SK-N-SH treated with all-trans-retinoic acid at 6 μM for 48 hours (cell line): ENCODE results near the gene IL36G.

Source experiments
- ATAC-seq: fragments of 200-7000 bp; cut with Tn5 transposase; 3 replicates; pipeline ENCODE4 v1.9.1; 2020; ENCODE audit warnings: mild to moderate bottlenecking, moderate library complexity
- ARNTL ChIP-seq: fragments of 450-650 bp; formaldehyde crosslinking; IDR thresholded peaks from 2 replicates; pipeline ENCODE4 v1.5.0; 2020; ENCODE audit warnings: low read depth, mild to moderate bottlenecking, moderate library complexity, borderline replicate concordance
- BACH2 ChIP-seq: fragments of 250-450 bp; sonication (Bioruptor Pico); IDR thresholded peaks from 2 replicates; pipeline ENCODE4 v1.9.0; 2021; ENCODE audit warnings: mild to moderate bottlenecking, borderline replicate concordance
- CREB5 ChIP-seq: fragments of 250-450 bp; sonication (Bioruptor Pico); IDR thresholded peaks from 2 replicates; pipeline ENCODE4 v1.5.1; 2020; ENCODE audit warnings: low read depth, mild to moderate bottlenecking, moderate library complexity
- CSRNP3 ChIP-seq: fragments of 250-450 bp; sonication (Bioruptor Pico); IDR thresholded peaks from 2 replicates; pipeline ENCODE4 v1.5.1; 2021; ENCODE audit warnings: mild to moderate bottlenecking, moderate library complexity
- ESRRG ChIP-seq: fragments of 250-450 bp; sonication (Bioruptor Pico); IDR thresholded peaks from 2 replicates; pipeline ENCODE4 v1.6.1; 2021; ENCODE audit warnings: mild to moderate bottlenecking
- GLIS3 ChIP-seq: fragments of 250-450 bp; sonication (Bioruptor Pico); IDR thresholded peaks from 2 replicates; pipeline ENCODE4 v1.5.0; 2020; ENCODE audit warnings: mild to moderate bottlenecking, moderate library complexity
- ISL1 ChIP-seq: fragments of 250-450 bp; sonication (Bioruptor Pico); IDR thresholded peaks from 2 replicates; pipeline ENCODE4 v2.1.2; 2022; ENCODE audit warnings: mild to moderate bottlenecking, moderate library complexity
- OSR1 ChIP-seq: fragments of 250-450 bp; sonication (Bioruptor Pico); IDR thresholded peaks from 2 replicates; pipeline ENCODE4 v1.8.0; 2022; ENCODE audit warnings: moderate library complexity, mild to moderate bottlenecking, inconsistent platforms
- PPARA ChIP-seq: fragments of 250-450 bp; sonication (Bioruptor Pico); IDR thresholded peaks from 2 replicates; pipeline ENCODE4 v1.5.0; 2020; ENCODE audit warnings: mild to moderate bottlenecking, borderline replicate concordance
- RARB ChIP-seq: fragments of 250-450 bp; sonication (Bioruptor Pico); IDR thresholded peaks from 2 replicates; pipeline ENCODE4 v1.8.0; 2021; ENCODE audit warnings: mild to moderate bottlenecking, moderate library complexity
- SNAI2 ChIP-seq: fragments of 250-450 bp; sonication (Bioruptor Pico); IDR thresholded peaks from 2 replicates; pipeline ENCODE4 v1.5.0; 2020; ENCODE audit warnings: mild to moderate bottlenecking, moderate library complexity
- ZC3H10 ChIP-seq: fragments of 250-450 bp; sonication (Bioruptor Pico); IDR thresholded peaks from 2 replicates; pipeline ENCODE4 v1.5.1; 2021; ENCODE audit warnings: mild to moderate bottlenecking, moderate library complexity
- ZFP3 ChIP-seq: fragments of 250-450 bp; sonication (Bioruptor Pico); IDR thresholded peaks from 2 replicates; pipeline ENCODE4 v1.5.0; 2020; ENCODE audit warnings: mild to moderate bottlenecking, moderate library complexity
- ZFP30 ChIP-seq: fragments of 450-650 bp; formaldehyde crosslinking; IDR thresholded peaks from 2 replicates; pipeline ENCODE4 v1.5.0; 2022; ENCODE audit warnings: mild to moderate bottlenecking, moderate library complexity
- ZNF70 ChIP-seq: fragments of 450-650 bp; formaldehyde crosslinking; IDR thresholded peaks from 2 replicates; pipeline ENCODE4 v1.5.0; 2020; ENCODE audit warnings: mild to moderate bottlenecking, moderate library complexity
- TF ChIP-seq, protein P1 (sequence below): fragments of 250-450 bp; sonication (Bioruptor Pico); IDR thresholded peaks from 2 replicates; pipeline ENCODE4 v1.8.0; 2021; ENCODE audit warnings: low read depth, mild to moderate bottlenecking, moderate library complexity, borderline replicate concordance
- TF ChIP-seq, protein P2 (sequence below): fragments of 250-450 bp; sonication (Bioruptor Pico); IDR thresholded peaks from 2 replicates; pipeline ENCODE4 v1.8.0; 2020; ENCODE audit warnings: mild to moderate bottlenecking, moderate library complexity, borderline replicate concordance
- TF ChIP-seq, protein P3 (sequence below): fragments of 250-450 bp; sonication (Bioruptor Pico); IDR thresholded peaks from 2 replicates; pipeline ENCODE4 v1.5.0; 2020; ENCODE audit warnings: mild to moderate bottlenecking, moderate library complexity

The IL36G gene

DNA sequence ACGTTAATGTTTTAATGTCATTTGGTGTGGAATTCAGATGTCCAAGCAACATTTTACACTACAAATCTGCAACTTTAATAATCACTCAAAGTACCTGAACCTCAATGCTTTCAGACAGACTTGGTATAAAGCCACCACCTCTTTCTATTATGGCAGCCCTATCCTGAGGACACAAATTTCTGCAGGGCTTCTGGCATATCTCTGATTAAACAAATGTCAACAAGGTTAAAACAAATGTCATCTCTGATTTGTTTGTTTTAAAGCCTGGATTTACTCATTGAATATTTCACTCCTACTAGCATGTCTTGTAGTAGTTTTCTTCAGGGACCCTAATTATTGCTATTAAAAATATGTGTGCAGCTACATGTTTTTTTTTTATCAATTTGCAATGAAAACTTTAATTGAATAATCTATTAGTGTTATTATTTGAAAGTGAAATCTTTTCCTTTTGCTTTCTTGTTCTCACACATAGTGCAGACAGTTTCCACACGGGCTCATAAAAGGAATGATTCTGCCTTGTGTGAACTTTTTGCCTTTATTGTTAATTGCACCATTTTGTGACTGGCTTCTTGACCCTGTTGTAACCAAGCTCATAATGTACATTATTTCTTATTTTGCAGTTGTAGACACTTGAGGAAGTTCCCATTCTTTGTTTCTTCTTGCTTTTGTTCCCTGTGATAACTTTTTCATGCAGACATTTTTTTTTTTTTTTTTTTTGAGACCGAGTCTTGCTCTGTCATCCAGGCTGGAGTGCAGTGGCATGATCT lies 36.8 kb upstream of the IL36G start:
- no peak for ATAC-seq
- TF ChIP-seq CSRNP3 (CRISPR knock-in tag) (no peak), ISL1 (no peak), ZNF70 (CRISPR knock-in tag) (no peak), ESRRG (CRISPR knock-in tag) (no peak), GLIS3 (CRISPR knock-in tag) (no peak), ZFP30 (no peak), CREB5 (CRISPR knock-in tag) (no peak), OSR1 (CRISPR knock-in tag) (no peak)
- TF ChIP-seq, protein P1, sequence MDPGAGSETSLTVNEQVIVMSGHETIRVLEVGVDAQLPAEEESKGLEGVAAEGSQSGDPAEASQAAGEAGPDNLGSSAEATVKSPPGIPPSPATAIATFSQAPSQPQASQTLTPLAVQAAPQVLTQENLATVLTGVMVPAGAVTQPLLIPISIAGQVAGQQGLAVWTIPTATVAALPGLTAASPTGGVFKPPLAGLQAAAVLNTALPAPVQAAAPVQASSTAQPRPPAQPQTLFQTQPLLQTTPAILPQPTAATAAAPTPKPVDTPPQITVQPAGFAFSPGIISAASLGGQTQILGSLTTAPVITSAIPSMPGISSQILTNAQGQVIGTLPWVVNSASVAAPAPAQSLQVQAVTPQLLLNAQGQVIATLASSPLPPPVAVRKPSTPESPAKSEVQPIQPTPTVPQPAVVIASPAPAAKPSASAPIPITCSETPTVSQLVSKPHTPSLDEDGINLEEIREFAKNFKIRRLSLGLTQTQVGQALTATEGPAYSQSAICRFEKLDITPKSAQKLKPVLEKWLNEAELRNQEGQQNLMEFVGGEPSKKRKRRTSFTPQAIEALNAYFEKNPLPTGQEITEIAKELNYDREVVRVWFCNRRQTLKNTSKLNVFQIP (CRISPR knock-in tag), result no peak

DNA sequence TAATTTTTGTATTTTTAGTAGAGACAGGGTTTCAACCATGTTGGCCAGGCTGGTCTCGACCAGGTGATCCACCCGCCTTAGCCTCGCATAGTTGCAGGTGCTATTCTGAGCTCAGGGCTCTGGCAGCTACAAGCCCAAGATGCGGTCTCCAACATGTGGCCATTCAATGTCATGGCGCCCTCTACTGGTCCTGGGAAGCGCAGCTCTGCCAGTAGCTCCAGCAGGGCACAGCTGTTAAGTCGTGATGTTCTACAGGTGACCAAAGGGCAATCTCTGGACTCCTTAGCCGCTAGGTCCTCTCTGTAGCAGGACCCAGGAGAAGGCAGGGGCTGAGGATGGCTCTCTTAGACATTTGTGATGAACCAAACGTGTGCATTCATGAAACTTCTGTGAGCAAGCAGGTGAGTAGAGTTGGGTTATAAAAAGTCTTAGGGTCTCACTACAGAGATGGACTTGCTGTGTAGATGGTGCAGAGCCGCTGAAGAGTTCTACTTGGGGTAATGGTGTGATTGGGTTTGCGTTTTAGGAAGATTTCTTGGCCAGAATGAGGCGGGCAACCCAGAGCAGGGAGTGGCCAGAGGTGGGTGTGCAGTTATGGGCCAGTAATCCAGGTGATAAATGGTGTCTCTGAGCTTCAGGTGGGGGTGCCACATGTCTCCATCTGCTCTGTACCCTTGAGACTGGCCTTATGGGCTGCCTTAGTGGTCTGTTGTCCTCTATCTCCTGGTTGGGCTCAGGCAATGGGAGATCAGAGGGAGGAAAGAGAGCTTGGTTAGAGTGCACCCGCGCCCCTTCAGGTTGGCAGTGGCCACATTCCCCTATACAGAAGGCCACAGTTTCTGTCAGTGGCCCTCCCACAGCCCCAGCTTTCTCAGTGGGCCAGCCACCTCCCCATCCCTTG lies 35.8 kb upstream of the IL36G start:
- ATAC-seq, result peak; percentile 99
- no peak for TF ChIP-seq SNAI2
- no peak for TF ChIP-seq CREB5 (CRISPR knock-in tag)
- no peak for TF ChIP-seq PPARA (CRISPR knock-in tag)
- no peak for TF ChIP-seq ZC3H10 (CRISPR knock-in tag)
- TF ChIP-seq ARNTL (CRISPR knock-in tag), result no peak
- TF ChIP-seq, protein P2, sequence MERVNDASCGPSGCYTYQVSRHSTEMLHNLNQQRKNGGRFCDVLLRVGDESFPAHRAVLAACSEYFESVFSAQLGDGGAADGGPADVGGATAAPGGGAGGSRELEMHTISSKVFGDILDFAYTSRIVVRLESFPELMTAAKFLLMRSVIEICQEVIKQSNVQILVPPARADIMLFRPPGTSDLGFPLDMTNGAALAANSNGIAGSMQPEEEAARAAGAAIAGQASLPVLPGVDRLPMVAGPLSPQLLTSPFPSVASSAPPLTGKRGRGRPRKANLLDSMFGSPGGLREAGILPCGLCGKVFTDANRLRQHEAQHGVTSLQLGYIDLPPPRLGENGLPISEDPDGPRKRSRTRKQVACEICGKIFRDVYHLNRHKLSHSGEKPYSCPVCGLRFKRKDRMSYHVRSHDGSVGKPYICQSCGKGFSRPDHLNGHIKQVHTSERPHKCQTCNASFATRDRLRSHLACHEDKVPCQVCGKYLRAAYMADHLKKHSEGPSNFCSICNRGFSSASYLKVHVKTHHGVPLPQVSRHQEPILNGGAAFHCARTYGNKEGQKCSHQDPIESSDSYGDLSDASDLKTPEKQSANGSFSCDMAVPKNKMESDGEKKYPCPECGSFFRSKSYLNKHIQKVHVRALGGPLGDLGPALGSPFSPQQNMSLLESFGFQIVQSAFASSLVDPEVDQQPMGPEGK (CRISPR knock-in tag), result no peak
- no peak for TF ChIP-seq ISL1
- TF ChIP-seq CSRNP3 (CRISPR knock-in tag), result no peak
- TF ChIP-seq, protein P1 (CRISPR knock-in tag), result no peak
- TF ChIP-seq, protein P3, sequence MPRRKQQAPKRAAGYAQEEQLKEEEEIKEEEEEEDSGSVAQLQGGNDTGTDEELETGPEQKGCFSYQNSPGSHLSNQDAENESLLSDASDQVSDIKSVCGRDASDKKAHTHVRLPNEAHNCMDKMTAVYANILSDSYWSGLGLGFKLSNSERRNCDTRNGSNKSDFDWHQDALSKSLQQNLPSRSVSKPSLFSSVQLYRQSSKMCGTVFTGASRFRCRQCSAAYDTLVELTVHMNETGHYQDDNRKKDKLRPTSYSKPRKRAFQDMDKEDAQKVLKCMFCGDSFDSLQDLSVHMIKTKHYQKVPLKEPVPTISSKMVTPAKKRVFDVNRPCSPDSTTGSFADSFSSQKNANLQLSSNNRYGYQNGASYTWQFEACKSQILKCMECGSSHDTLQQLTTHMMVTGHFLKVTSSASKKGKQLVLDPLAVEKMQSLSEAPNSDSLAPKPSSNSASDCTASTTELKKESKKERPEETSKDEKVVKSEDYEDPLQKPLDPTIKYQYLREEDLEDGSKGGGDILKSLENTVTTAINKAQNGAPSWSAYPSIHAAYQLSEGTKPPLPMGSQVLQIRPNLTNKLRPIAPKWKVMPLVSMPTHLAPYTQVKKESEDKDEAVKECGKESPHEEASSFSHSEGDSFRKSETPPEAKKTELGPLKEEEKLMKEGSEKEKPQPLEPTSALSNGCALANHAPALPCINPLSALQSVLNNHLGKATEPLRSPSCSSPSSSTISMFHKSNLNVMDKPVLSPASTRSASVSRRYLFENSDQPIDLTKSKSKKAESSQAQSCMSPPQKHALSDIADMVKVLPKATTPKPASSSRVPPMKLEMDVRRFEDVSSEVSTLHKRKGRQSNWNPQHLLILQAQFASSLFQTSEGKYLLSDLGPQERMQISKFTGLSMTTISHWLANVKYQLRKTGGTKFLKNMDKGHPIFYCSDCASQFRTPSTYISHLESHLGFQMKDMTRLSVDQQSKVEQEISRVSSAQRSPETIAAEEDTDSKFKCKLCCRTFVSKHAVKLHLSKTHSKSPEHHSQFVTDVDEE (CRISPR knock-in tag), result no peak
- TF ChIP-seq ESRRG (CRISPR knock-in tag), result no peak
- no peak for TF ChIP-seq ZFP3
- TF ChIP-seq BACH2 (CRISPR knock-in tag), result no peak
- TF ChIP-seq GLIS3 (CRISPR knock-in tag), result no peak
- no peak for TF ChIP-seq OSR1 (CRISPR knock-in tag)
- no peak for TF ChIP-seq RARB
